K562 (cell line): ENCODE results near the gene RAE1. TPM values are rescaled to one million over a fixed set of nuclear protein-coding genes. Genes with fewer than 3 reads are reported as not detected.

Source experiments
- CBX5 ChIP-seq: IDR thresholded peaks from 2 replicates; pipeline ENCODE4 v1.6.1; 2014; ENCODE audit warnings: low read depth, borderline replicate concordance
- MTA2 ChIP-seq: fragments of 450-650 bp; IDR thresholded peaks from 2 replicates; pipeline ENCODE4 v1.6.1; 2016; ENCODE audit warnings: low read depth
- NCOA2 ChIP-seq, 2 experiments: fragments of 450-650 bp; IDR thresholded peaks; 2 replicates each; pipeline ENCODE4 v1.6.1; 2018; ENCODE audit warnings: mild to moderate bottlenecking in 2 of 2, moderate library complexity in 1 of 2; ENCODE audit not compliant: partially characterized antibody in 2 of 2
- PML ChIP-seq: IDR thresholded peaks from 2 replicates; pipeline ENCODE4 v1.6.1; 2012; ENCODE audit warnings: low read length, inconsistent platforms
- RCOR1 ChIP-seq, 2 experiments: IDR thresholded peaks; 2 replicates each; pipeline ENCODE4 v1.6.1; 2012; ENCODE audit warnings: low read depth in 2 of 2, low read length in 2 of 2, borderline replicate concordance in 1 of 2, improper control_type of control experiment in 1 of 2
- SMARCA4 ChIP-seq: fragments of 450-650 bp; IDR thresholded peaks from 2 replicates; pipeline ENCODE4 v1.6.1; 2016
- TBL1XR1 ChIP-seq, 2 experiments: IDR thresholded peaks; 2 replicates each; pipeline ENCODE4 v1.6.1; 2012; ENCODE audit warnings: improper control_type of control experiment in 2 of 2, low read length in 2 of 2, mild to moderate bottlenecking in 1 of 2
- TRIM28 ChIP-seq: fragments of 450-650 bp; IDR thresholded peaks from 2 replicates; pipeline ENCODE4 v1.6.1; 2017
- ZNF134 ChIP-seq: fragments of 250-450 bp; sonication (Bioruptor Pico); conservative IDR thresholded peaks from 2 replicates; pipeline ENCODE4 v1.4.0; 2020
- polyA plus RNA-seq, 8 experiments: library from polyadenylated mRNA; depleted of rRNA in 4 of 8; stranded (reverse) in 5 of 8; unstranded in 3 of 8; fragments of >200 nt; fragmentation: Nextera tagmentation in 2 of 8; fragmentation: Illumina TruSeq in 1 of 8; extraction: Ambion mirVana in 2 of 8; extraction: Trizol in 1 of 8; gene quantifications; 2 replicates each; pipeline versions ENCODE4 v1.2.1 to v1.2.3, GENCODE V29; 2011 to 2014; ENCODE audit warnings: inconsistent platforms in 1 of 8, missing spikeins in 1 of 8
- total RNA-seq, 7 experiments: library from RNA; depleted of rRNA in 6 of 7; stranded (reverse); fragments of >200 nt in 6 of 7; fragmentation: Illumina TruSeq in 2 of 7; extraction: Trizol in 2 of 7; gene quantifications; 2 replicates each; pipeline versions ENCODE4 v1.2.1 to v1.2.3, GENCODE V29; 2011 to 2021; ENCODE audit warnings: low replicate concordance in 1 of 7
- TF ChIP-seq, protein P1 (sequence below): sonication (generic); formaldehyde crosslinking; IDR thresholded peaks from 2 replicates; pipeline ENCODE4 v1.8.1; 2023; ENCODE audit warnings: mild to moderate bottlenecking, missing genetic modification reagents
- TF ChIP-seq, protein P2 (sequence below): fragments of 450-650 bp; IDR thresholded peaks from 2 replicates; pipeline ENCODE4 v1.6.1; 2018; ENCODE audit warnings: mild to moderate bottlenecking, low read depth; ENCODE audit not compliant: partially characterized antibody
- TF ChIP-seq, protein P3 (sequence below), 2 experiments: fragments of 450-650 bp; IDR thresholded peaks; 2 replicates each; pipeline ENCODE4 v1.6.1; 2016; ENCODE audit warnings: mild to moderate bottlenecking in 2 of 2, borderline replicate concordance in 1 of 2, low read depth in 1 of 2, moderate library complexity in 1 of 2
- TF ChIP-seq, protein P4 (sequence below): IDR thresholded peaks from 2 replicates; pipeline ENCODE4 v1.6.1; 2012; ENCODE audit warnings: low read depth, low read length, improper control_type of control experiment, borderline replicate concordance

RAE1 gene
- total and polyA plus RNA-seq, 9 of the 15 experiments (the other 6 are each of a cell fraction or from before 2014, with no cell fraction given): 33.7 to 248 (median 77.7) TPM

DNA sequence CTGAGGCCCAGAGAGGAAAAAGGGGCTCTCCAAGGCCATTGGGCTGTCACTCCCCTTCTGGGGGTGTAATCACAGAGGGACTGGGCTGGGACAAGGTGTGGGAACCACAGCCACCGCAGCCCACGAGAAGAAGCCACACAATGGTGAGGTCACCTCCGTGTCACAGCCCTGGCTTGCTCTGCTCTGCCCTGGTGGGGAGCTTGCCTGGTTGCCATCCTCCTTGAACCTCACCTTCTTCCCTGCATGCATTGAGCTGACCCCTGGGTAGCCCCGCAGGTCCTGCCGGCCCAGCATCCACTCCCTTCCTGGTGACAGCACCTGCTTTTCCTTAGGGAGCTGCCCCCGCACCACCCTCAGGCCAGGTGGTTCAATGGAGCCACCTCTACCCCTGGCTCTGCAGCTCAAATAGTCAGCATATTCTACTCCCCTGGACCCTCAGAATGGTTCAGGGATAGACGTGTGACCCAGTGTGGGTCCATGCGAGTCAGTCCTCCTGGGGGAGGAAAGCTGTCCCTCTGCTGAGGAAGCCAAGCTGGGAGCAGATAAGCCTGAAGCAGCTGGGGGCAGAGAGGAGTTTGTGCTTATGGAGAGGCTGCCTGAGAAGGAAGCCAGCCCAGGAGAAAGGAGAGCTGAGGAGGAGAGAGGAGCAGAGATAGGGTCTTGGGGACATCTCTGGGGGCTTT, 61.4 kb downstream of the RAE1 start (continued):
- TF ChIP-seq, protein P1, sequence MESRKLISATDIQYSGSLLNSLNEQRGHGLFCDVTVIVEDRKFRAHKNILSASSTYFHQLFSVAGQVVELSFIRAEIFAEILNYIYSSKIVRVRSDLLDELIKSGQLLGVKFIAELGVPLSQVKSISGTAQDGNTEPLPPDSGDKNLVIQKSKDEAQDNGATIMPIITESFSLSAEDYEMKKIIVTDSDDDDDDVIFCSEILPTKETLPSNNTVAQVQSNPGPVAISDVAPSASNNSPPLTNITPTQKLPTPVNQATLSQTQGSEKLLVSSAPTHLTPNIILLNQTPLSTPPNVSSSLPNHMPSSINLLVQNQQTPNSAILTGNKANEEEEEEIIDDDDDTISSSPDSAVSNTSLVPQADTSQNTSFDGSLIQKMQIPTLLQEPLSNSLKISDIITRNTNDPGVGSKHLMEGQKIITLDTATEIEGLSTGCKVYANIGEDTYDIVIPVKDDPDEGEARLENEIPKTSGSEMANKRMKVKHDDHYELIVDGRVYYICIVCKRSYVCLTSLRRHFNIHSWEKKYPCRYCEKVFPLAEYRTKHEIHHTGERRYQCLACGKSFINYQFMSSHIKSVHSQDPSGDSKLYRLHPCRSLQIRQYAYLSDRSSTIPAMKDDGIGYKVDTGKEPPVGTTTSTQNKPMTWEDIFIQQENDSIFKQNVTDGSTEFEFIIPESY: no peak
- TF ChIP-seq PML (no peak), CBX5 (no peak), TBL1XR1 (IDR thresholded peaks at IDR 0.05; ENCODE audit: low read length in 2 of 2) (no peak), MTA2 (no peak), RCOR1 (IDR thresholded peaks at IDR 0.05; ENCODE audit: borderline replicate concordance in 1 of 2, low read depth in 2 of 2, low read length in 2 of 2) (peak in 1 of 2 experiments; percentile 19; a peak in 1 of 4 replicates), TRIM28 (no peak), SMARCA4 (peak; percentile 76), ZNF134 (no peak), NCOA2 (IDR thresholded peaks at IDR 0.05; ENCODE audit: partially characterized antibody in 2 of 2) (no peak)
- TF ChIP-seq, protein P2, sequence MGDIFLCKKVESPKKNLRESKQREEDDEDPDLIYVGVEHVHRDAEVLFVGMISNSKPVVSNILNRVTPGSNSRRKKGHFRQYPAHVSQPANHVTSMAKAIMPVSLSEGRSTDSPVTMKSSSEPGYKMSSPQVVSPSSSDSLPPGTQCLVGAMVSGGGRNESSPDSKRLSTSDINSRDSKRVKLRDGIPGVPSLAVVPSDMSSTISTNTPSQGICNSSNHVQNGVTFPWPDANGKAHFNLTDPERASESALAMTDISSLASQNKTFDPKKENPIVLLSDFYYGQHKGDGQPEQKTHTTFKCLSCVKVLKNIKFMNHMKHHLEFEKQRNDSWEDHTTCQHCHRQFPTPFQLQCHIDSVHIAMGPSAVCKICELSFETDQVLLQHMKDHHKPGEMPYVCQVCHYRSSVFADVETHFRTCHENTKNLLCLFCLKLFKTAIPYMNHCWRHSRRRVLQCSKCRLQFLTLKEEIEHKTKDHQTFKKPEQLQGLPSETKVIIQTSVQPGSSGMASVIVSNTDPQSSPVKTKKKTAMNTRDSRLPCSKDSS: no peak
- TF ChIP-seq, protein P3, sequence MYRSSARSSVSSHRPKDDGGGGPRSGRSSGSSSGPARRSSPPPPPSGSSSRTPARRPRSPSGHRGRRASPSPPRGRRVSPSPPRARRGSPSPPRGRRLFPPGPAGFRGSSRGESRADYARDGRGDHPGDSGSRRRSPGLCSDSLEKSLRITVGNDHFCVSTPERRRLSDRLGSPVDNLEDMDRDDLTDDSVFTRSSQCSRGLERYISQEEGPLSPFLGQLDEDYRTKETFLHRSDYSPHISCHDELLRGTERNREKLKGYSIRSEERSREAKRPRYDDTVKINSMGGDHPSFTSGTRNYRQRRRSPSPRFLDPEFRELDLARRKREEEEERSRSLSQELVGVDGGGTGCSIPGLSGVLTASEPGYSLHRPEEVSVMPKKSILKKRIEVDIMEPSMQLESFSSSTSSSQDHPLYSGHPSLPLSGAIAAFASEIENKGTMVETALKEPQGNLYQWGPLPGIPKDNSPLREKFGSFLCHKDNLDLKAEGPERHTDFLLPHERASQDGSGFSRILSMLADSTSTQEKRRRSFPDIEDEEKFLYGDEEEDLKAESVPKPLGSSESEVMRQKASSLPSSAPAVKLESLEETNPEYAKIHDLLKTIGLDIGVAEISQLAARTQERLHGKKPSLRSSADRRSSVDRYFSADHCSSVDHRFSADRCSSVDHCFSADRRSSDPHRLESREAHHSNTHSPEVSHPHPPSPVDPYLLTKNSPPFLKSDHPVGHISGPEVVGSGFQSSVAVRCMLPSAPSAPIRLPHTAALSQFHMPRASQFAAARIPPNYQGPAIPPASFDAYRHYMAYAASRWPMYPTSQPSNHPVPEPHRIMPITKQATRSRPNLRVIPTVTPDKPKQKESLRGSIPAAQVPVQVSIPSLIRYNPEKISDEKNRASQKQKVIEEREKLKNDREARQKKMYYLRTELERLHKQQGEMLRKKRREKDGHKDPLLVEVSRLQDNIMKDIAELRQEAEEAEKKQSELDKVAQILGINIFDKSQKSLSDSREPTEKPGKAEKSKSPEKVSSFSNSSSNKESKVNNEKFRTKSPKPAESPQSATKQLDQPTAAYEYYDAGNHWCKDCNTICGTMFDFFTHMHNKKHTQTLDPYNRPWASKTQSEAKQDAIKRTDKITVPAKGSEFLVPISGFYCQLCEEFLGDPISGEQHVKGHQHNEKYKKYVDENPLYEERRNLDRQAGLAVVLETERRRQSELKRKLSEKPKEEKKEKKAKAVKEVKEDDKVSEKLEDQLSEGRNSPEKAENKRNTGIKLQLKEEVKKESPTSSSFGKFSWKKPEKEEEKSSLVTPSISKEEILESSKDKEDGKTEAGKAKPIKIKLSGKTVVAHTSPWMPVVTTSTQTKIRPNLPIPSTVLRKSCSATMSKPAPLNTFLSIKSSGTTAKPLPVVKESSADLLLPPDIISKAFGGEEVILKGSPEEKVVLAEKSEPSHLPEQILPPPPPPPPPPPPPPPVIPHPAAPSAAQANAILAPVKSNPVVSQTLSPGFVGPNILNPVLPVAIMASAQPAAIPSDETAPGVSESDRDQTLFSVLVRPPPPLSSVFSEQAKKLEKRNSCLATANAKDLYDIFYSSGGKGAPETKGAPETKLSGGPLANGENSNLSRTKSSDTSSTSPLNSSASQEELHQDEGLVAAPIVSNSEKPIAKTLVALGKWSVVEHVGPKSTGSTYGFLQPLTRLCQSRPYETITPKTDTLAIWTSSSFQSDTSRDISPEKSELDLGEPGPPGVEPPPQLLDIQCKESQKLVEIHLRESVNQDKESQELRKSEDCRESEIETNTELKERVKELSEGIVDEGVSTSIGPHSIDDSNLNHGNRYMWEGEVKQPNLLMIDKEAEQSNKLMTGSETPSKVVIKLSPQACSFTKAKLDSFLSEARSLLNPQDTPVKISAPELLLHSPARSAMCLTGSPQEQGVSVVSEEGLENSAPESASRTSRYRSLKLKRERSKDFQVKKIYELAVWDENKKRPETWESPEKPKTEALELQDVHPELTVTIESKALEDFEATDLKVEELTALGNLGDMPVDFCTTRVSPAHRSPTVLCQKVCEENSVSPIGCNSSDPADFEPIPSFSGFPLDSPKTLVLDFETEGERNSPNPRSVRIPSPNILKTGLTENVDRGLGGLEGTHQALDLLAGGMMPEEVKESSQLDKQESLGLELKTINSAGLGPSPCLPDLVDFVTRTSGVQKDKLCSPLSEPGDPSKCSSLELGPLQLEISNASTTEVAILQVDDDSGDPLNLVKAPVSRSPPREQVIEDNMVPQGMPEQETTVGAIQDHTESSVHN (IDR thresholded peaks at IDR 0.05; ENCODE audit: borderline replicate concordance in 1 of 2, low read depth in 1 of 2): no peak
- TF ChIP-seq, protein P4, sequence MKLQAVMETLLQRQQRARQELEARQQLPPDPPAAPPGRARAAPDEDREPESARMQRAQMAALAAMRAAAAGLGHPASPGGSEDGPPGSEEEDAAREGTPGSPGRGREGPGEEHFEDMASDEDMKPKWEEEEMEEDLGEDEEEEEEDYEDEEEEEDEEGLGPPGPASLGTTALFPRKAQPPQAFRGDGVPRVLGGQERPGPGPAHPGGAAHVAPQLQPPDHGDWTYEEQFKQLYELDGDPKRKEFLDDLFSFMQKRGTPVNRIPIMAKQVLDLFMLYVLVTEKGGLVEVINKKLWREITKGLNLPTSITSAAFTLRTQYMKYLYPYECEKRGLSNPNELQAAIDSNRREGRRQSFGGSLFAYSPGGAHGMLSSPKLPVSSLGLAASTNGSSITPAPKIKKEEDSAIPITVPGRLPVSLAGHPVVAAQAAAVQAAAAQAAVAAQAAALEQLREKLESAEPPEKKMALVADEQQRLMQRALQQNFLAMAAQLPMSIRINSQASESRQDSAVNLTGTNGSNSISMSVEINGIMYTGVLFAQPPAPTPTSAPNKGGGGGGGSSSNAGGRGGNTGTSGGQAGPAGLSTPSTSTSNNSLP: no peak
